PC-3 (cell line): ENCODE measurements around the gene MAP7.
"Not testable (repeated sequence)": the region's sequence is repeated elsewhere in the genome, so short reads cannot be mapped to it uniquely, and the experiment has no call there.

Experiments used
- CTCF ChIP-seq: fragments of 300-600 bp; sonication (generic); conservative IDR thresholded peaks from 2 replicates; pipeline ENCODE4 v1.5.1; 2017; ENCODE audit warnings: antibody characterized with exemption, low read depth, mild to moderate bottlenecking, low read length
- EZH2 ChIP-seq: fragments of 300-600 bp; sonication (generic); IDR thresholded peaks from one replicate; pipeline ENCODE4 v1.6.1; 2017; ENCODE audit warnings: antibody characterized with exemption, mild to moderate bottlenecking, low read length; ENCODE audit not compliant: unreplicated experiment

GRCh38 chr6:136585523-136585922 lies 35.3 kb upstream of the MAP7 start:
- not testable (repeated sequence) for TF ChIP-seq CTCF, EZH2
